Fibroblast of pulmonary artery (primary cell): ENCODE measurements around the gene FAM200B.

Experiments
- DNase-seq: peaks from one replicate; pipeline ENCODE4 v3.0.0-alpha.2; 2010; ENCODE audit warnings: low read depth
- H3K4me3 ChIP-seq: replicated peaks from 2 replicates; pipeline ENCODE4 v1.5.1; 2011; ENCODE audit warnings: low read depth, mild to moderate bottlenecking, control low read depth, low read length, moderate library complexity
- CTCF ChIP-seq: IDR thresholded peaks from 2 replicates; pipeline ENCODE4 v1.5.1; 2011; ENCODE audit warnings: mild to moderate bottlenecking, control low read depth, low read length, inconsistent platforms; ENCODE audit errors: missing control alignments

The FAM200B gene

GRCh38 chr4:15668566-15669435 lies 12.8 kb upstream of the FAM200B start:
- no peak overlapping the region for H3K4me3 ChIP-seq
- no peak for TF ChIP-seq CTCF
- DNase-seq, result no peak

DNA sequence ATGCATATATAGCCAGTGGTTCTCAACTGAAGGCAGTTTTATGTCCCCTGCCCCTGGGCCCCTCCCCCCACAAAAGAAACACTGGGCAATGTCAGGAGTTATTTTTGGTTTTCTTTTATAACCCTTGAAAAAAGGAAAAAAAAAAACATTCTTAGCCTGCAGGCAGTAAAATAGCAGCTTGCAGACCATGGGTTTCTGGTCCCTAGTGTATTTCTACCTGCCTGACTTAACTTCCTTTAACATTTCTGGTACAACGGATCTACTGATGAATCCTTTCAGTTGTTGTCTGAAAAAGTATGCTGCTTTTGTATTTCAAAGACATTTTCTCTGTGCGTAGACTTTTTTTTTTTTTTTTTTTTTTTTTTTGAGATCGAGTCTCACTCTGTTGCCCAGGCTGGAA lies 11.1 kb upstream of the FAM200B start:
- no peak for DNase-seq
- H3K4me3 ChIP-seq, result no peak overlapping the region
- TF ChIP-seq CTCF, result no peak

DNA sequence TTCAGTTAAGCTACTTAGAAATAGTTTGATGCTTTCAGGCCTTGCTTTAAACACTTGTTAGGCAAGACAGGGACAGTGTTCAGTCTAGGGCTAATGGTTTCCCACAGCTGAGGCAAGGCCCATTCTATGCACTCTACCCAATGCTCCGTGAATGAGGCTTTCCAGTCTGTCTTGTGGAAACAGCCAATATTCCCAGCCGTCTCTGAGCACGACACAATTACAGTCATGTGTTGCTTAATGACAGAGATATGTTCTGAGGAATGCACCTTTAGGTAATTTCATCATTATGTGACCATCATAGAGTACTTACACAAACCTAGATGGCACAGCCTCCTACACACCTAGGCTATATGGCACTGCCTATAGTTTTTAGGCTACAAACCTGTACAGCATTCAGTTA lies 9.5 kb upstream of the FAM200B start:
- TF ChIP-seq CTCF, result no peak
- H3K4me3 ChIP-seq, result no peak overlapping the region
- no peak for DNase-seq

DNA sequence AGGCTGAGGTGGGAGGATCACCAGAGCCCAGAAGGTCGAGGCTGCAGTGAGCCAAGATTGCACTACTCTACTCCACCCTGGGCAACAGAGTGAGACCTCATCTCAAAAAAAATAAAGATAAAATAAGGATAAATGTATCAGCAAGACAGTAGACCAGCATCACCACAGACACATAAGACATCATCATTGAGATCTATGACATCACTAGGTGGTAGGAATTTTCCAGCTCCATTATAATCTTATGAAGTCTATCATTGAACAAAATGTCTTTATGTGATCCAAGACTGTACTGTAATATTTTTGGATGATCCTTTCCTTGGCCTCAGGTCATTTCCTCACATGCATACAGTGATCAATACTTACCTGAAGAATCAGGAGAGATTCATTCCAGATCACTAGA lies 8.3 kb upstream of the FAM200B start:
- H3K4me3 ChIP-seq, result no peak overlapping the region
- no peak for DNase-seq
- no peak for TF ChIP-seq CTCF

GRCh38 chr4:15674046-15674445 lies 7.6 kb upstream of the FAM200B start:
- no peak for TF ChIP-seq CTCF
- DNase-seq, result no peak
- H3K4me3 ChIP-seq, result no peak overlapping the region

DNA sequence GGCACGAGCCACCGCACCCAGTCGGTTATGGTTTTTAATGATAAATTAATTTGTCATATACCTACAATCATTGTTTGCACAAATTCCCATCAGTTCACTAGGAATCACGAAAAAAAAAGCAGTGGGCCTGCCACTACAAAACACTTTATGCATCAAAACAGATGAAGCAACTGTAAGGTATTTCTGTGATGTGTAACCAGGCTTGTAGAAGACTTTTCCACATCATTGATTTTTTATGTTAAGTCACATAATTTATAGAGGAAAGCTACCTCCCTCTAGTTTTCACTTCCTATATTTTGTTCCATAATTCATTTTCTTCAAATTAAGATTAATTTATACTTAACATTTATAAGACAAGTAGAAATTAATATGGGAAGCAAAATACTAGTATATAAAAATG lies 6.7 kb upstream of the FAM200B start:
- no peak for DNase-seq
- TF ChIP-seq CTCF, result no peak
- H3K4me3 ChIP-seq, result no peak overlapping the region

DNA sequence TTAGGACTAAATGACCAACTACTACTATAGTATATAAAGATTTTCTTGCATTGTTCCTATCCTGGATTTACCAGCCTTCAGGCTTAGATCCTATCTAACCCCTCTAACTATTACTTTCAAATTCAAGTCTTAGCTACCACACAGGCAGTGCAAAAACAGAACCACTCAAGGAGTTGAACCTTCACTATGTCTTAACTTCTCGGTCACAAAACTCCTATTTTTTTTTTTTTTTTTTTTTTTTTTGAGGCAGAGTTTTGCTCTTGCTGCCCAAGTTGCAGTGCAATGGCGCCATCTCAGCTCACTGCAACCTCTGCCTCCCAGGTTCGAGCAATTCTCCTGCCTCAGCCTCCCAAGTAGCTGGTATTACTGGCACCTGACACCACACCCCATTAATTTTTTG lies 6.3 kb upstream of the FAM200B start:
- no peak for TF ChIP-seq CTCF
- H3K4me3 ChIP-seq, result no peak overlapping the region
- no peak for DNase-seq
